Measurements from ENCODE around the gene AKAP10.
"Not testable (repeated sequence)": the region's sequence is repeated elsewhere in the genome, so short reads cannot be mapped to it uniquely, and the experiment has no call there.

The AKAP10 gene

GRCh38 chr17:19915245-19915978 is 62.2 kb downstream of the AKAP10 start:
- no peak for DNase-seq

- no peak for DNase-seq
Observed at GRCh38 chr17:19911033-19911432, 66.6 kb downstream of the AKAP10 start.

GRCh38 chr17:19909139-19909538 is 68.5 kb downstream of the AKAP10 start:
- DNase-seq, result no peak

DNA sequence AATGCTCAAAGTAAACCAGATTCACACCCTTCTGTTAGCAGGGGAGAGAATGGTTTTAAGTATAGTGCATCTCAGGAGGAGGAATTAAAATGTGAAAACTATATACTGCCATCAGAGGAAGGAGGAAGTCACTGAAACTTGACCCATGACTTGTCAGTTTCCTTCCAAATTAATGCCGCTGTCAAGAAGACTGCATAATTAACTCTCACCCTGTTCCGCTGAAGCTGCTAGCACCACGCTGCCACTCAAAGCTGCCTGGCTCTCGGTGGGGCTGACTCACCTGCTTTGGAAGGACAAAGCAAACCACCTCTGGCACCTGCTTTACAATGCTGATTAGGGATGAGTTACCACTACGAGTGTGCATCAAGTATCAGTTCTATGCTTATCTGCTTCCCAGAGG is 72.1 kb downstream of the AKAP10 start:
- DNase-seq, result no peak

- no peak for DNase-seq
Observed at GRCh38 chr17:19904924-19905323, 72.7 kb downstream of the AKAP10 start.

- peak; percentile 26 for DNase-seq
Observed at GRCh38 chr17:19904412-19904811, 73.2 kb downstream of the AKAP10 start.

DNA sequence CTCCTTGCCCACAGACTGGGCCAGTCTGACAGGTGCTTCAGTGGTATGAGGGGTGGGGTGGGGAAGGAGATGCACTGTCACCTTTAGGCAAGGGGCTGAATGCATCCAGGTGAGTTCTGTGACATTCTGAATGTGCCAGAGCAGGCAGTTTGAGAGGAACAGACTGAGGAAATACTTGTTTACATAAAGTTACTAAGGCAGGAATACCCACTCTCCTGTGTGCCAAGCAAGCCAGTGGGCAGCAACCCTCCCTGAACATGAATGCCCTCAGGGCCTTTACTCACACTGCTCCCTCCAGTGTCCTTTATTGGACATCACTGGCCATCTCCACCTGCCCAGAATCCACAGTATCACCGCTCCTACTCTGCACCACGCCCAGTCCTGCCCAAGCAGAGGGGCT is 76.8 kb downstream of the AKAP10 start:
- no peak for DNase-seq

DNA sequence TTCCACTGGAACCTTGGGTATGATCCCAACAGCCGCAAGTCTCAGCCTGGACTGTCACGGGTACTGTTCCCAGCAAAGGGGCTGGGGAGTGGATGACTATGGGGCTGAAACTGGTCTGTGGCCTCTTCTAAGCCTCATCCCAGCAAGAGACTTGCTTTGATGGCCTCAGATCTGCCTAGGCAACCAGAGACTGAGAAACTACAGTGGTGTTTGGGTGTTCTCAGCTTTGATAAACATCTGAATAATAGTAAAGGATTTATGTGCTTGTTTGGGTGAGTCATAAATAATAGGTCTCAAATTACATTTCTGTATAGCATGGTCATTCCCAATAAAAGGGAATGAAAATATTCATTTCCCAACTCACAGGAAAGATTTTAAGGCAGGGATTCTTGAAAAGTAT is 79.7 kb downstream of the AKAP10 start:
- peak; percentile 60 for DNase-seq

GRCh38 chr17:19897090-19897837 is 80.4 kb downstream of the AKAP10 start:
- DNase-seq, result peak; percentile 11

GRCh38 chr17:19896679-19897078 is 80.9 kb downstream of the AKAP10 start:
- DNase-seq, result no peak

DNA sequence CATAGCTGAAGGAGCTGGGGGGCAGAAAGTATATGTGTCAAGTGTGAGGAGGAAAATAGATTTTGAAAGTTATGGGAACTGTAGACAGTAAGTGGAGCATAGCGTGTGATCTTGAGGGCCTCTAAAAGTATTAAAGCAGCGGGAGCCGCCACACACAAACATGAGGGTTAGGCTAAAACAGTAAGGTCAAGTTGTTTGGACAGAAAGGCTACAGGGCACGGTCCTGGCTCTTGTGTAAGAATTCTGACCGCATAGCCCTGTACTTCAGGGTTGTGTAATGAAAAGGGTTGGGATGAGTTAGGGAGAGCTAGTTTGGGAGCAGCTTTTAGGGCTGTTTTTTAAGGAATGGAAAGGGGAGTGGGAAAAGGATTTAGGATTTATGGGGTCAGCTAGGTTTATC is 87.1 kb downstream of the AKAP10 start:
- not testable (repeated sequence) for DNase-seq

- DNase-seq, result not testable (repeated sequence)
Observed at GRCh38 chr17:19890001-19890400, 87.6 kb downstream of the AKAP10 start.

GRCh38 chr17:19886116-19886515 is 91.5 kb downstream of the AKAP10 start:
- no peak for DNase-seq

DNA sequence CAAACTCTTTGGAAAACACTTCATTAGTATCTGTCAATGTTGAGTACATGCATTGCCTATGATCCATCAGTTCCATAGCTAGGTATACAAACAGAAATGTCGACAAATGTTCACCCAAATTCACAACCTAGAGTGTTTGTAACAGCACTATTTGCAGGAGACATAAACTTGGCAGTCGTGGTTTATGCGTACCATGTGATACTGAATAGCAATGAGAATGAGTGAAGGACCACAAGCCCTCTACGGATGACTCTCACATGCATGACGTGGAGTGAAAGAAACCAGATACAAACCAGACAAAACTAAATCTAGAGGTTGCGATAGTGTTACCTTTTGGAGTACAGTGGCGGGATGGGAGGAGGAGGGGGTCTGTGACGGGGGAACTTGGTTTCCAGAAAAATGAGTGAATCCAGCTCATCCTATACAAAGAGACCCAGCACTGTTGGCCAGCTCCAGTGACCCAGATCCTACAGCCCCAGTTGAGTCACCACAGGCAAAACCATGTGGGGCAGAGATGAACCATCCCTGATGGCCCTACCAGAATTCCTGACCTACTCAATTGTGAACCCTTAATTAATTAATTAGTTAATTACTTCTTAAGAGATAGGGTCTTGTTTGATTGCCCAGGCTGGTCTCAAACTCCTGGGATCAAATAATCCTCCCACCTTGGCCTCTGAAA is 94.0 kb downstream of the AKAP10 start:
- no peak for DNase-seq

DNA sequence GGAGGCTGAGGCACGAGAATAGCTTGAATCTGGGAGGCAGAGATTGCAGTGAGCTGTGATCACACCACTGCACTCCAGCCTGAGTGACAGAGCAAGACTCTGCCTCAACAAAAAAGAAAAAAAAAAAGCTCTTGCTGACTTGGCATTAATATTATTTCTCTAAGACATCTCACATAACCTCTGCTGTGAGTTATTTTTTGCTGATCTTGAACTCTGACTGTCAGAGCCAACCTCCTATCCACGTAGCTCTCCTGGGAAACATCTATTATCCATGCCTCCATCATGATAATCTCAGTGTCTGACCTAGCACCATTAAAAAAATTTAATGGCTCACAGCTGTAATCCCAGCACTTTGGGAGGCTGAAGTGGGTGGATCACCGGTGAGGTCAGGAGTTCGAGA is 97.2 kb downstream of the AKAP10 start:
- no peak for DNase-seq

DNA sequence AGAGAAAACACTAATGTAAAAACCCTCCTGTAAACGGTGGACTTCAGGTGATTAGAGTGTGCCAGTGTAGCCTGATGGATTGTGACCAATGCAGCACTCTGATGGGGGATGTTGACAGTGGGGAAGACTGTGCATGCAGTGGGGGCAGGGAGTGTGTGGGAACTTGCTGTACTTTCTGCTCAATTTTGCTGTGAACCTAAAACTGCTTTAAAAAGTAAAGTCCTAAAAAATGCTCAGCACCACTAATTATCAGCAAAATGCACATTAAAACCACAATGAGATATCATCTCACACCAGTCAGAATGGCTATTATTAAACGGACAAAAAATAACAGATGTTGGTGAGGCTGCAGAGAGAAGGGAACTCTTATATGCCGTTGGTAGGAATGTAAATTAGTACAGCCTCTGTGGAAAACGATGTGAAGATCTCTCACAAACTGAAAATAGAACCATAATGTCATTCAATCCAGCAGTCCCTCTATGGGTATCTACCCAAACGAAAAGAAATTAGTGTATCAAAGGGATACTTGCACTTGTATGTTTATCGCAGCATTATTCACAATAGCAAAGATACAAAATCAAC is 100.2 kb downstream of the AKAP10 start:
- DNase-seq, result no peak

- no peak for DNase-seq
Observed at GRCh38 chr17:19876529-19877161, 101.0 kb downstream of the AKAP10 start.

DNA sequence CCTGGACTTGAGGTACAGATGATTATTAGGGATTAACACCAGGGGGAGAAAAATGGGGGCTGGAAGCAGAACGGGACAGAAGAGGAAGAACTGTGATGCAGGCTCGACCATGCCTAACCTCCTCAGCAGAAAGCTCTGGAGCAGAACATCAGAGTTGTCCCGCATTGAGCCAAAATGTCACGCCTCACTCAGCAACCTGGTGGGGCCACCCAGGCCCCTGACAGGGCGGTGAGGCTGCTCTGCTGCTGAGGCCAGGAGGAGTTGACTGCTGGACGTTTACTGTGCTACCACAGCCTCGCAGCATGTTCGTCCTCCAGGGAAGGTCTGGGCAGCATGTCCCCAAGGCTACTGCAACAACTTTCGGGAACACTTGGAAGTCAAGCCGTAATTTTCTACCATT is 103.4 kb downstream of the AKAP10 start:
- DNase-seq, result no peak

DNA sequence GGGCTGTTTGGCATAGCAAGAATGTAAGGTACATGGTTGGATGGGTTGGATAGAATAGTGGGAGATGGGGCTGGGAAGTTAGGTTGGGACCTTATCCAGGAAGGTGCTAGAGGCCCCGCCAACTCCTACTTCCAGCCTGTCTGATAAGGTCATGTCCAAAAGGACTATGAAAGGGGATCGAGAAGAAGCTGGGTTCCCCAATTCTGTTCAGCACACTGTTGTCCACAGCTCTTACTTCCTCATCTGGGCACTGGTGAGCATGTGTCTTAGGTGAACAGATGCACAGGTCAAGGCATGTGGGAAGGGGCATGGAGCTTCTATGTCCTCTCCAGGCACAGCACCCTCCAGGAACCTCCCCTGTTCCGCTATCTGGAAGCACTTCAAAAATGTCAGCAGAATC is 104.3 kb downstream of the AKAP10 start:
- no peak for DNase-seq

DNA sequence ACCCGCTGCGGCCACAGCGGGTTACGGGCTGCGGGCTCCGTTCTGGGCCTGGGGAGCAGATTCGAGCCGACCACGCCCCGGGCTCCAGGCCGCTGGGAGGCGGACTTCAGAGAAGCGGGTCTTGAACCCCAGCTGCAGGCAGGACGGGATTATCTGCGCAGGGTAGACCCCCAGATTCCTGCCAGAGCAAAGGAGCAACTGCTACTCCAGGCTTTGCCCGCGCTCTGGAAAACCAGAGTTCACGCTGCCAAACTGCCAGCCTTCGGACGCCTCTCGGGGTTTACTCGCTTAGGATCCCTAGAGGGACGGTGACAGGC is 109.6 kb downstream of the AKAP10 start:
- DNase-seq, result no peak

DNA sequence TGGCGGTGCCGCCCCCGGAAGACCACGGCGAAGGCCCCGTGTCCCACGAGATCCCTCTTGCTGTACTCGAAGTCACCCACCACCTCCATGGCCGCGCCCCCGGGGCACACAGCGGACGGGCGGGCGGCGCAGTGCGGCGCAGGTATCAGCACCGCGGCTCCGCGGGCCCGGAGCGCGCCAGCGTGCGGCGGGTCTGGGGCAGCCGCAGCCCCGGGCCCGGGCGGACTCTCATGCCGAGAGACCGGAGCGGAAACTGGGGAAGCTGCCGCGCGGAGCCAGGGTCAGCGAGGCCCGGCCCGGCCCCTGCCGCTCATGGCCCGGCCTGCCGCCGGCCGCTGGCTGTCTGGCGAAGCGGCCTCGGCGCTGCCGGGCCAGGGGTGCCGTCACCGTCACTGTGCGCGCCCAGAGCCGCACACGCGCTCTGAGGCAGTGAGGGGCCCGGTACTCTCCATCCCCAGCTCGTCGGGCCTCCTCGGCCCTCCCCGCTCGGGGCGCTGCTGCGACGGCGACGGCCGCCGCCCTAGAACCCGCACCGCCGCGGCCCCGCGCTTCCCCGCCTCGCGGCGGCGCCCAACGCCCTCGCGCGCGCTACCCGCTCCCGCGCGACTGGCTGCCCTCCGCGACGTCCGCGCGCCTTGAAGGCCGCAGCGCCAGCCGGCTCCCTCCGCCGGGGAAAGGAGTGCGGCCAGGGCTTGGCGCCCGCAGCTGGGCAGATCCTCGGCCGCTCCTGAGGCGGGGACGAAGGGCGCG is 110.1 kb downstream of the AKAP10 start, which contains the start of gene ULK2:
Gene ULK2 (minus strand): TSS at position 608 of the 750 bp plus-strand sequence. CDS start 519 bp downstream, at position 89.
- DNase-seq, result peak; percentile 87

DNA sequence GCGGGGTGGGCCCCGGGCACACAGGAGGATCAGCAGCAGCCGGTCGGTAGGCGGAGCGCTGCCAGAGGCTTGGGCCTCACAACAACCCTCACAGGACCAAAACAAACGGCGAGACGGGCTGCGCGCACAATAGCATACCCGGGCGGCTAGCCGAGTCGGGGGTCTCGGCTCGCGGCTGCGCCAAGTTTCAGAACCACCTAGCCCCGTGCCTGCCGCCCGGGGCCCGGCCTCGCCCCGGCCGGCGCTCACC is 110.6 kb downstream of the AKAP10 start:
- peak; percentile 66 for DNase-seq

DNA sequence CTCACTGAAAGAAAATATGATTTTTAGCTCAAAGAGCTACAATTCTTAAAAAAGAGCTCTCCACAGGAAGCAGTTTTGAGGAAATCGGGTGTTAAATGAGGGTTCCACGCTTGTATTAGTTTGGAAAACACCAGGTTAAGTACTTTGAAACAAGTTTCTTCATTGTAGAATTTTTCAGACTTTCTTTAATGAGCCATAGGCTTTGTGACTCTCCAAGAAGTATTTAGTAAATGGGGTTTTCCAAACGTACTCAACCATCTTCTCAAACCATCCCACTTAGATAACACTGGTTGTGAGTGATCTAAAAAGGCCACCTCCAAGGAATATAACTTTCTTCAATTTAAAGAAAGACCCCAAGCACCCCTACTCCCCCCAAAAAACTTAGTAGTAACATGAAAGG is 112.6 kb downstream of the AKAP10 start:
- no peak for DNase-seq

Data from fibroblast of skin of right biceps (primary cell).